Stimulated activated naive CD8-positive, alpha-beta T cell treated with anti-CD3 and anti-CD28 coated beads, Interleukin-15, amount 100 ng/mL, for 72 hours (primary cell): ENCODE data around the gene VIPR2.
A peak's percentile ranks its signal among the peaks of the same experiment; 100 is the strongest.

ENCODE experiments used
- ATAC-seq: fragments of 150-1000 bp; cut with Tn5 transposase; 2 replicates; pipeline ENCODE4 v1.10.0; 2021; ENCODE audit warnings: mild to moderate bottlenecking, moderate library complexity
- DNase-seq, 2 donors: peaks; one replicate each; pipeline ENCODE4 v3.0.0; 2021 to 2022
- H3K27ac Mint-ChIP-seq, 2 donors: one replicate each; pipeline ENCODE4 v1.8.0; 2022; ENCODE audit warnings: mild to moderate bottlenecking in 2 of 2, mixed read lengths in 2 of 2, moderate library complexity in 2 of 2
- H3K27me3 Mint-ChIP-seq: one replicate; pipeline ENCODE4 v1.8.0; 2022; ENCODE audit warnings: mixed read lengths
- H3K4me1 Mint-ChIP-seq: one replicate; pipeline ENCODE4 v1.8.0; 2022; ENCODE audit warnings: mild to moderate bottlenecking, mixed read lengths
- H3K4me3 Mint-ChIP-seq, 2 donors: one replicate each; pipeline ENCODE4 v1.8.0; 2022; ENCODE audit warnings: mild to moderate bottlenecking in 2 of 2, mixed read lengths in 2 of 2, moderate library complexity in 1 of 2
- H3K9me3 Mint-ChIP-seq, 2 donors: one replicate each; pipeline ENCODE4 v1.8.0; 2022; ENCODE audit warnings: mixed read lengths in 2 of 2

VIPR2 gene

DNA sequence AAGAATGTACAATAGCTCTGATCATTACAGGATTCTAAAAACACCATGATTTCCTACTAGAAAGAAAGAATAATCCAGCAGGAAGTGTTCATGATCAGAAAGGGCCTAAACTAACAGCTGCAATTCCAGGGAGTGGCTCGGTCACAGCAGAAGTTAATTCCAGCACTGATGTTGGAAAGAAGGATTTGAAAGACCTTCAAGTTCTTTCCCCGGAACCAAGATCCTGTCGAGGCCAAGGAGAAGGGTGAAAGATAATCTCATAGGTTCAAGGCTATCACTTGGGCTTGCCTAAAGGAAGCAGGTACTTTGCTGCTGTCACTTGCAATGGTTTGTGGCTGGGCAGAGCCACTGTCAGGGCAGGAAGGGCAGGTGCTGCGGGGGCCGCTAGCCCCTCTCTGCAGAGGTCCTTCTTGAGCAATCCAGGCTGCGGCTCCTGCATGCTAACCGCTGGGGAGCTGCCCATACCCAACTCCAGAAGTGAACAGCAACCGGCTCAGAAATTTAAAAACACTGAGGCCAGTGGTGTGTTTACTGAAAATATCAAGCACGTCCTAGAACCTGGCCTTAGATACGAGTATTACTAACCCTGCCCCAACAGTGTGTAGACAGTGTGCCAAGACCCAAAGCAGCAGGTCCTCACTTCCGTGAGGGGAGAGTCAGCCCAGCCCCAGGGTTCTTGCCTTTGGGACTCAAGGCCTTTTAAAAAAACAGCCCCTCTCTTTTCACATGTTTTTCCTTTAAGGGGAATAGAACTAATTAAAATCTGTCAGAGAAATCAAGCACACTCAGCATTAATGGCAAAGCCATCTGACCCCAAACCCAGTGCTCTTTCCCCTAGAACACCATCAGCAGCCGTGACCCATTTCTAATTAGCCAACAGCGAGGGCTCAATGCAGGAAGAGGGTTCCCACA, 76.8 kb downstream of the VIPR2 start:
- DNase-seq (no peak), ATAC-seq (no peak)
- Mint-ChIP-seq H3K4me3 (peak overlapping the region in 1 of 2 donors; percentile 59), H3K27ac (peak overlapping the region; percentile 27 to 41), H3K9me3 (no peaks in the 10 kb centered on the region), H3K27me3 (peaks cover 24% of the 10 kb centered on the region), H3K4me1 (peaks cover 44% of the 10 kb centered on the region)

DNA sequence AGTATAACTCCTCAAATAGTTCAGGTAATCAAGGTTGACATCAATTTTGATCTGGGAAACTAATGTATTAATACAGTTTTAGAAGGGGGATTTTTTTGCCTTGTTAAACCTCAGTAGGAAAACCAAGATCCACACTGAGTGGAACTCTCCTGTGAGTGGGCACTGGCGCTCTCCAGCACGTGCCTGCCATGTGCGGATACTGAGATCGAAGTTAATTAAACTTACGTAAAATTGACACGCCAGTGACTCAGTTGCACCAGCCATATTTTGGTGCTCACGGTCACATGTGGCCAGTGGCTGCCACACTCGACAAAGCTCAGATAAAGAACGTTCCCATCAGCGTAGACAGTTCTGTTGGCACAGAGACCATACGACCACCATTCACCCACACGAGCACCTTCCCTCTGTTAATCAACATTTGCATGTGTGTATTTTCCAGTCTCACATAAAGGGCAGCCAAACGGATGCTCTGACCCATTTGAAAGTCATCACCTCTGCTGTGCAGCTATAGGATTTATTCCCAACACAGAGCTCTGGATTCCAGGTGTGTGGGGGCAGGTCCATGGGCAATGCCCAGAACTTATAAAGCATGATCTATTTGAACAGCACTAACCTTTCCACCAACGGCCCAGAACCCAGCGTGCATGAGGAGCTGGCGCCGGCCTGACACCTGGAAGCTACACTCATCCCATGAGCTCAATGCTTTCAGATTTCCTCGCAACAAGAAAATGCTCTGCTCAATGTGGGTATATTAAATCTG, 77.7 kb downstream of the VIPR2 start:
- H3K27me3 Mint-ChIP-seq, result peaks cover 24% of the 10 kb centered on the region
- H3K27ac Mint-ChIP-seq, result no peak overlapping the region
- ATAC-seq (no peak), DNase-seq (no peak)
- H3K9me3 Mint-ChIP-seq, result no peaks in the 10 kb centered on the region
- no peak overlapping the region for H3K4me3 Mint-ChIP-seq
- peaks cover 44% of the 10 kb centered on the region for H3K4me1 Mint-ChIP-seq

DNA sequence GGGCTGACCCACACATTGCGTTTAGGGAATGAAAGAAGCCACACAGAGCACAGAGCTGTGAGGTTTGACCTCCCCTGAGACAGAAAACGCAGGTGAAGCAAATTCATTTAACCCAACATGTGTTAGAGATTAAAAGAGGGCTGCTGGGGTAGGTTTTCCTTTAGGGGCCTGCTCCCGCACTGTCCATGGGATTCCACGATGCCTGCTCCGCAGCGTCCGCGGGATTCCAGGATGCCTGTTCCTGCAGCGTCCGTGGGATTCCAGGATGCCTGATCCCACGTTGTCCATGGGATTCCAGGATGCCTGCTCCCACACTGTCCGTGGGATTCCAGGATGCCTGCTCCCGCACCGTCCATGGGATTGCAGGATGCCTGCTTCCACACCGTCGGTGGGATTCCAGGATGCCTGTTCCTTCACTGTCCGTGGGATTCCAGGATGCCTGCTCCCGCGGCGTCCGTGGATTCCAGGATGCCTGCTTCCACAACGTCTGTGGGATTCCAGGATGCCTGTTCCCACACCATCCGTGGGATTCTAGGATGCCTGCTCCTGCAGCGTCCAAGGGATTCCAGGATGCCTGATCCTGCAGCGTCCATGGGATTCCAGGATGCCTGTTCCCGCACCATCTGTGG, 78.7 kb downstream of the VIPR2 start:
- no peak for ATAC-seq
- Mint-ChIP-seq H3K4me1 (peaks cover 38% of the 10 kb centered on the region), H3K27ac (no peak overlapping the region), H3K4me3 (no peak overlapping the region), H3K27me3 (peaks cover 24% of the 10 kb centered on the region), H3K9me3 (no peaks in the 10 kb centered on the region)
- no peak for DNase-seq

DNA sequence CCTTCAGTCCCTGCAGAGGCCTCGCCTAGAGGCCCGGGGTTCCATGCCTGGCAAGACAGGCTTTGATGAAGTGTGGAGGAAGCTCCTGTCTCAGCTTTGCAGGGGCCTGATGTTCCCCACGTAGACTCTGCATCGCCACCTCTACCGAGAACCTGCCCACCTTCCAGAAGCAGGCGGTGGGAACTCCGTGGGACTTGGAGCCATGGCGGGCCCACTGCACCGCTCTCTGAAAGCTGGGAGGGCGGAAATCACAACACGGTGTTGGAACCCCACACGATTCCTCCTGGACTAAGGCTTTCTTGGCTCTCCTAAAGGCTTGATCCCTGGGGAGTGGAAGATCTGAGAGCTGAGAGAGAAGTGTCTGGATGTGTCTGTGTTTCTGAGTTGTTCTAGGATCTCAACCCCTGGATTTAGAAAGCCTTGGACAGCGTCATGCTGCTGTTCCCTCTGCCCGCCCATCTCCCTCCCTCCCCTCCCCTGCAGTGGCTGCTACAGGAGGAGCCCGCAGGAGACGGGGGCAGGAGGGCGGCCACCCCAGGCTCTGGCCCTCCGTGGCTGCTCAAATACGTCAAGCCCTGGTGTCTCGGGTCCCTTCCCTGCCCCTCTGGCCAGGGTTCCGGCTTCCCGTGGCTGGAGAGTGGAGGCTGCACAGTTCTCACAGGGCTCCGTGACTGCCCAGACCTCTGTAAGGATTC, 79.7 kb downstream of the VIPR2 start:
- no peak for DNase-seq
- H3K27me3 Mint-ChIP-seq, result peaks cover 17% of the 10 kb centered on the region
- no peaks in the 10 kb centered on the region for H3K9me3 Mint-ChIP-seq

DNA sequence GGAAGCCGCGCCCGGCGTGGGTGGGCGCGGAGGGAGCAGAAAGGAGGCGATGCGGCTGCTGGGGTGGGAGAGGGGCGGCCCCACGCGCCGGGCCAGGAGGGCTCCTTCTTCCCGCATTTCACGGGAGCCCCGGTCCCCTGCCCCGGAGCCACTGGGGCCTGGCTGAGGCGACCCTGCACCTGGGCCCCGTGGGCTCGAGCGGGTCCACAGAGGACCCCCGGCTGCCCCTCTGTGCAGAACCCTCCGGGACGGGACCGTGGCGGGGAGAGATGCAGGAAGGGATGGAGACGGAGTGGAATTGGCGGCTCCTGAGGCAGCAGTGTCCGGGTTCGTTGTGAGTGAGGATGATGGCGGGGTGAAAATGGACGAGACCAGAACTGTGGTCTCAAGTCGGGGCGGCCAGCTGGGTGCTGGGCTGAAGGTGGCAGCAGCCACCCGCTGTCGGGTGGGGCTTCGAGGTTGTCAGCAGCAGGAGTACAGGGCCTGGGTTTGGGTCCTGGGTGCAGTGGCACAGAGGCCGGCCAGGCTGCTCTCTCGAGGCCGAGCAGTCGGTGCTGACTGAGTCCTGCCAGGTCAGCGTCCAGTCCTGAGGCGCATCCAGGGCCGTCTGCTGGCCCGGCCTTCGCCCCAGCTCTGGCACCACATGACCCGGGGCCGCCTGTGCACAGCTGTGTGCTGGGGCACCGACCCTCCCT, 80.4 kb downstream of the VIPR2 start:
- DNase-seq (no peak), ATAC-seq (peak; percentile 44)
- Mint-ChIP-seq H3K27ac (no peak overlapping the region), H3K4me3 (no peak overlapping the region), H3K27me3 (peaks cover 10% of the 10 kb centered on the region), H3K9me3 (no peaks in the 10 kb centered on the region), H3K4me1 (peaks cover 21% of the 10 kb centered on the region)

More for the DNA sequence above, 79.7 kb downstream of the VIPR2 start:
- Mint-ChIP-seq H3K4me3 (no peak overlapping the region), H3K27ac (no peak overlapping the region), H3K4me1 (peaks cover 28% of the 10 kb centered on the region)
- no peak for ATAC-seq

DNA sequence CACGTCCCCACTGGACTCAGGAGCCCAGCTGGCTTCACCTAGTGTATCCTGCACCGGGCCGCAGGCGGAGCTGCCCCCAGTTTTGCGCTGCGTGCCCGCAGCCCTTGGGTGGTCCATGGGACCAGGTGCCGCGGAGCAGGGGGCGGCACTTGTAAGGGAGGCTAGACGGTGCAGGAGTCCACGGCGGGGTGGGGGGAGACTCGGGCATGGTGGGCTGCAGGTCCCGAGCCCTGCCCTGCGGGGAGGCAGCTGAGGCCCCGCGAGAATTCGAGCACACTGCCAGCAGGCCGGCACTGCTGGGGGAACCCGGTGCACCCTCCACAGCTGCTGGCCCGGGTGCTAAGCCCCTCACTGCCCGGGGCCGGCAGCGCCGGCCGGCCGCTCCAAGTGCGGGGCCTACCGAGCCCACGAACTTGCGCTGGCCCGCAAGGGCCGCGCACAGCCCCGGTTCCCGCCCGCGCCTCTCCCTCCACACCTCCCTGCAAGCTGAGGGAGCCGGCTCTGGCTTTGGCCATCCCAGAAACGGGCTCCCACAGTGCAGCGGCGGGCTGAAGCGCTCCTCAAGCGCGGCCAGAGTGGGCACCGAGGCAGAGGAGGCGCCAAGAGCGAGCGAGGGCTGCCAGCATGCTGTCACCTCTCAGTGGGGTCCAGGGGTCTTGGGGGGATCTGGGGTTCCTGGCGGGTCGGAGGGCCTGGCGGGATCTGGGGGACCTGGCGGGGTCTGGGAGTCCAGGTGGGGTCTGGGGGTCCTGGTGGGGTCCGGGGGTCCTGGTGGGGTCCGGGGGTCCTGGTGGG, 81.4 kb downstream of the VIPR2 start:
- no peak for DNase-seq
- Mint-ChIP-seq H3K9me3 (no peaks in the 10 kb centered on the region), H3K4me3 (no peak overlapping the region), H3K27me3 (peaks cover under 1% of the 10 kb centered on the region), H3K27ac (no peak overlapping the region), H3K4me1 (peaks cover 11% of the 10 kb centered on the region)
- peak; percentile 35 for ATAC-seq

DNA sequence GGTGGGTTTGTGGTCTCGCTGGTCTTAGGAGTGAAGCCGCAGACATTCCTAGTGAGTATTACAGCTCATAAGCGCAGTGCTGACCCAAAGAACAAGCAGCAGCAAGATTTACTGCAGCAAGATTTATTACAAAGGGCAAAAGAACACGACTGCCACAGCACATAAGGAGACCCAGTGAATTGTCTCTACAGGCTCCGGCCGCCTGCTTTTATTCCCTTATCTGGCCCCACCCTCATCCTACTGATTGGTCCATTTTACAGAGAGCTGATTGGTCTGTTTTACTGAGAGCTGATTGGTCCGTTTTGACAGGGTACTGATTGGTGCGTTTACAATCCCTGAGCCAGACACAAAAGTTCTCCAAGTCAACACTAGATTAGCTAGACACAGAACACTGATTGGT, 82.1 kb downstream of the VIPR2 start:
- Mint-ChIP-seq H3K27me3 (no peaks in the 10 kb centered on the region), H3K9me3 (no peaks in the 10 kb centered on the region), H3K4me3 (no peak overlapping the region), H3K4me1 (peaks cover 4% of the 10 kb centered on the region), H3K27ac (no peak overlapping the region)
- no peak for DNase-seq
- ATAC-seq, result no peak

DNA sequence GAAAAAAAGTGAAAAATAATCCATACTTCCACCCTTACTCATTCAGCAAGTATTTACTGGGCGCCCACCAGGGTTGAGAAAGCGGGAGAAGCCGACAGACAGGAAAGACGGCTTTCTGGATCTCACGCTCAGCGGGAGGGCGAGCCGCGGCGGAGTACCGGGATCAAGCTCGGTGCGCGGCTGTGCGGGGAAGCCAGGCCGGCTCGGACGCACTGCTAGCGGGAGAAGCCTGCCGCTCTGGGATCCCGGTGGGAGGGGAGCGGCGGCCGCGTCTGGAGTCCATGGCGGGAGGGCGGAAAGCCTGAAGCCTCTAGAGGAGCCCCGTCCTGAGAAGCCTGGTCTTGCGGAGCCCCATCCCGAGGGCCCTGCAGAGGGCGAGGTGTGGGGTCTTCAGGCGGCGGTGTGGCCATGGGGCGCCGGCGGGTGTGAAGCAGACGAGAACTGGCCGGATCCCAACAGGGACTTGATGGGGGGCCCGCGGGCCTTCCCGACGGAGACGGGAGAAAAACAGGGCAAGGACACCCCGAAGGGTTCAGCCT, 82.9 kb downstream of the VIPR2 start:
- DNase-seq (no peak), ATAC-seq (no peak)
- Mint-ChIP-seq H3K4me3 (no peak overlapping the region), H3K27me3 (no peaks in the 10 kb centered on the region), H3K9me3 (no peaks in the 10 kb centered on the region), H3K4me1 (no peaks in the 10 kb centered on the region), H3K27ac (no peak overlapping the region)

DNA sequence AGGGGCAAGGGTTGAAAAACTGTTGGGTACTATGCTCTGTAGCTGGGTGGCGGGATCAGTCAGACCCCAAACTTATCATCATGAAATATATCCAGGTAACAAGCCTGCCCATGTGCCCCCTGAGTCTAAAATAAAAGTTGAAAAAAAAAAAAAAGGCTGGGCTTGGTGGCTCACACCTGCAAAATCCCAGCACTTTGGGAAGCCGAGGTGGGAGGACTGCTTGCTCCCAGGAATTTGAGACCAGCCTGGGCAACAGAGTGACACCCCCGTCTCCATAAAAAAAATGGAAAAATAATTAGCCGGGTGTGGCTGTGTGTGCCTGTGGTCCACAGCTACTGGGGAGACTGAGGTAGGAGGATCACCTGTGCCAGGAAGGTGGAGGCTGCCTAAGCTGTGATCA, 83.5 kb downstream of the VIPR2 start:
- Mint-ChIP-seq H3K9me3 (no peaks in the 10 kb centered on the region), H3K27ac (no peak overlapping the region), H3K27me3 (no peaks in the 10 kb centered on the region), H3K4me1 (no peaks in the 10 kb centered on the region), H3K4me3 (no peak overlapping the region)
- ATAC-seq, result no peak
- no peak for DNase-seq

DNA sequence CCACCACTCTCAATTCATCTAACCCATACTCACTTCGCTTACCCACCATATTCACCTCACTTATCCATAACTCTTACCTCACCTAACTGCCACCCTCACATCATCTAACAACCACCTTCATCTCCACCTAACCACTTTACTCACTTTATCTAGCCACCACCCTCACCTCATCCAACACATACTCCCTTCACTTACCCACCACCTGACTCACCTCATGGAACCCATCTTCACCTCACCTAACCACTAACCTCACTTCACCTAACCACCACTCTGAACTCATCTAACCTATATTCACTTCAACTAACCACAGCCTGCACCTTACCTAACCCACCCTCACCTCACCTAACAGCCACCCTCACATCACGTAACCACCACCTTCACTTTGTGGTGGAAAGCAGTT, 84.2 kb downstream of the VIPR2 start:
- Mint-ChIP-seq H3K27ac (no peak overlapping the region), H3K9me3 (no peaks in the 10 kb centered on the region), H3K27me3 (no peaks in the 10 kb centered on the region), H3K4me1 (no peaks in the 10 kb centered on the region), H3K4me3 (no peak overlapping the region)
- DNase-seq (no peak), ATAC-seq (peak; percentile 39)

DNA sequence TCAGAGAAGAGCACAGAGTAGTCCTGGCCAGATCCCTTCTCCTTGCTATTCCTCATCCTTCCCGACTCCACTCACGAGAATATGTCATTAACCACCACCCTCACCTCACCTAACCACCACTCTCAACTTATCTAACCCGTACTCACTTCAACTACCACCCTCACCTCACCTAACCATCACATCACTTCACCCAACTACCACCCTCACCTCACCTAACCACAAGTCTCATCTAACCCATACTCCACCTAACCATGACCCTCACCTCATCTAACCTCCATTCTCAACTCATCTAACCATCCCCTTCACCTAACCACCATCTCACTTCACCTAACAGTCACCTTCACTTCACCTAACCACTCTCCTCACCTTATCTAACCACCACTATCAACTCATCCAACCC, 85.0 kb downstream of the VIPR2 start:
- no peaks in the 10 kb centered on the region for H3K27me3 Mint-ChIP-seq
- H3K27ac Mint-ChIP-seq, result no peak overlapping the region
- H3K9me3 Mint-ChIP-seq, result no peaks in the 10 kb centered on the region
- ATAC-seq (no peak), DNase-seq (no peak)
- no peaks in the 10 kb centered on the region for H3K4me1 Mint-ChIP-seq
- H3K4me3 Mint-ChIP-seq, result no peak overlapping the region

DNA sequence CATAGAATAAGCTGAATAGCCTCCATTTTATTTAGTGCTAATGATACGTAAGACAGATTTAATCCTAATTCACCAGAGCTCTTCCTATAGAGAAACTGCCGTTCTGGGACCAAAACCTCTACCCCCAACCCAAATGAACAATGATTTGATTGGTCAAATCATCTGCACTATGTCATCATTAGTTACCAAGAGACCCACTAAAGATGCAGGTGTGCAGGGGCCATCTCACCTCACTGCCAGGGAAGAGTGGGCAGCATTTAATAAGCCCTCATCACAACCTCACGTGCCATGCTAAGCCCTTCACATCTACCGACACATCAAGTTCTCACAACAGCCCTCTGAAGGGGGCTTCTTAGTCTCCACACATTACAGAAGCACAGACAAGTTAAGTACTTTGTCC, 87.0 kb downstream of the VIPR2 start:
- Mint-ChIP-seq H3K4me3 (no peak overlapping the region), H3K9me3 (no peaks in the 10 kb centered on the region), H3K4me1 (no peaks in the 10 kb centered on the region), H3K27ac (no peak overlapping the region), H3K27me3 (no peaks in the 10 kb centered on the region)
- DNase-seq (no peak), ATAC-seq (no peak)

DNA sequence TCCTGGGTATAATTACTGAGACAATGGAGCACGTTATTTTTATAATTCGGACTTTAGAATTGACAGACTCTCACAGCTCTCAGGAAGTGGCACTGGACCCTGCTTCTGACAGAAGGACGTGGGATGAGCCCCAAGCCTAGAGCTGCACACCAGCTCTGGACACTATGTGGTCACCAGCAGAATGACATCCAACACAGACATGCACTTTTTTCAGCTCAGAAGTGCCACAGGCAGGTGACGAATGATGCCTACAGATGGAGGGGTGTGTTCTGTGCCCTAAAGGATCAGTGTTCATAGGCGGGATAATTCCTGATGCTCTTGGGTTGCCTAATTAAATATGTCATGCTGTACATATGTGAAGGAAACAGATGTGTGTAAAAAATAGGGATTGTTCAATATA, 87.9 kb downstream of the VIPR2 start:
- Mint-ChIP-seq H3K4me1 (peaks cover 7% of the 10 kb centered on the region), H3K27ac (no peak overlapping the region), H3K27me3 (no peaks in the 10 kb centered on the region), H3K9me3 (no peaks in the 10 kb centered on the region), H3K4me3 (no peak overlapping the region)
- no peak for DNase-seq
- ATAC-seq, result no peak

DNA sequence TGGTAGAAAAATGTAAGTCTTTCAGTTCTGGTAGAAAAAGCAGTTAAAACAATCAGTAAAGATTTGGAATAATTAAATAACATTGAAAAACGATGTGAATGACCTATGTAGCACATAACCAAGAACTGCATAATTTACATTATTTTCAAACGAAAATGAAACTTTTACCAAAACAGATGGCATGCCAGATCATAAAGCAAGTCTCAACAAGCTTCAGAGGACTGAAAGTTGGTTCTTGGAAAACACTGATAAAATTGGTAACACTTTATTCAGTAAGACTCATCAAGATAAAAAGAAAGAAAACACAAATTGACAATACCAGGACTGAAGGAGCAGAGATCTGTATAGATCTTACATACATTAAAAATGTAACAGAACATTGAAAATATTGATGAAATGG, 92.8 kb downstream of the VIPR2 start:
- DNase-seq (no peak), ATAC-seq (no peak)
- H3K27ac Mint-ChIP-seq, result no peak overlapping the region
- H3K27me3 Mint-ChIP-seq, result peaks cover 13% of the 10 kb centered on the region
- peaks cover 31% of the 10 kb centered on the region for H3K4me1 Mint-ChIP-seq
- no peak overlapping the region for H3K4me3 Mint-ChIP-seq
- peaks cover 0 to 8% of the 10 kb centered on the region in 2 donors for H3K9me3 Mint-ChIP-seq
